ENCODE results near the gene ITGA1. TPM values are rescaled to one million over a fixed set of nuclear protein-coding genes. Genes with fewer than 3 reads are reported as not detected.

Gene ITGA1
- total RNA-seq, 1 donor from 2014 or later, result 33.5 TPM

GRCh38 chr5:52829664-52830063 lies 41.9 kb downstream of the ITGA1 start:
- no peak for TF ChIP-seq CTCF (IDR thresholded peaks at IDR 0.05; ENCODE audit: unreplicated experiment)
- H3K4me1 Mint-ChIP-seq (ENCODE audit: unreplicated experiment), result no peaks in the 10 kb centered on the region
- H3K9me3 Mint-ChIP-seq (ENCODE audit: unreplicated experiment), result no peaks in the 10 kb centered on the region
- no peak overlapping the region for H3K4me3 Mint-ChIP-seq (ENCODE audit: unreplicated experiment)
- peaks cover 3% of the 10 kb centered on the region for H3K36me3 Mint-ChIP-seq (ENCODE audit: low read depth, unreplicated experiment)
- H3K27me3 Mint-ChIP-seq (ENCODE audit: unreplicated experiment), result no peaks in the 10 kb centered on the region
- no peak for DNase-seq (ENCODE audit: low spot score)
- no peak overlapping the region for H3K27ac Mint-ChIP-seq (ENCODE audit: unreplicated experiment)

GRCh38 chr5:52830650-52831049 lies 42.9 kb downstream of the ITGA1 start:
- no peak for TF ChIP-seq CTCF (IDR thresholded peaks at IDR 0.05; ENCODE audit: unreplicated experiment)
- Mint-ChIP-seq H3K4me1 (ENCODE audit: unreplicated experiment) (no peaks in the 10 kb centered on the region), H3K27ac (ENCODE audit: unreplicated experiment) (no peak overlapping the region), H3K27me3 (ENCODE audit: unreplicated experiment) (no peaks in the 10 kb centered on the region), H3K9me3 (ENCODE audit: unreplicated experiment) (no peaks in the 10 kb centered on the region), H3K4me3 (ENCODE audit: unreplicated experiment) (no peak overlapping the region), H3K36me3 (ENCODE audit: low read depth, unreplicated experiment) (peaks cover 3% of the 10 kb centered on the region)
- no peak for DNase-seq (ENCODE audit: low spot score)

- H3K27ac Mint-ChIP-seq (ENCODE audit: unreplicated experiment), result no peak overlapping the region
- no peaks in the 10 kb centered on the region for H3K27me3 Mint-ChIP-seq (ENCODE audit: unreplicated experiment)
- no peak for TF ChIP-seq CTCF (IDR thresholded peaks at IDR 0.05; ENCODE audit: unreplicated experiment)
- H3K4me1 Mint-ChIP-seq (ENCODE audit: unreplicated experiment), result no peaks in the 10 kb centered on the region
- H3K4me3 Mint-ChIP-seq (ENCODE audit: unreplicated experiment), result no peak overlapping the region
- no peaks in the 10 kb centered on the region for H3K9me3 Mint-ChIP-seq (ENCODE audit: unreplicated experiment)
- no peak for DNase-seq (ENCODE audit: low spot score)
- peaks cover 3% of the 10 kb centered on the region for H3K36me3 Mint-ChIP-seq (ENCODE audit: low read depth, unreplicated experiment)
Observed at GRCh38 chr5:52831786-52832511, 44.2 kb downstream of the ITGA1 start.

GRCh38 chr5:52834320-52834719 lies 46.6 kb downstream of the ITGA1 start:
- no peaks in the 10 kb centered on the region for H3K27me3 Mint-ChIP-seq (ENCODE audit: unreplicated experiment)
- no peak overlapping the region for H3K27ac Mint-ChIP-seq (ENCODE audit: unreplicated experiment)
- H3K4me1 Mint-ChIP-seq (ENCODE audit: unreplicated experiment), result no peaks in the 10 kb centered on the region
- H3K4me3 Mint-ChIP-seq (ENCODE audit: unreplicated experiment), result no peak overlapping the region
- DNase-seq (ENCODE audit: low spot score), result no peak
- no peak for TF ChIP-seq CTCF (IDR thresholded peaks at IDR 0.05; ENCODE audit: unreplicated experiment)
- H3K36me3 Mint-ChIP-seq (ENCODE audit: low read depth, unreplicated experiment), result no peaks in the 10 kb centered on the region
- H3K9me3 Mint-ChIP-seq (ENCODE audit: unreplicated experiment), result no peaks in the 10 kb centered on the region

- Mint-ChIP-seq H3K9me3 (ENCODE audit: unreplicated experiment) (no peaks in the 10 kb centered on the region), H3K4me1 (ENCODE audit: unreplicated experiment) (peaks cover 6% of the 10 kb centered on the region), H3K27me3 (ENCODE audit: unreplicated experiment) (no peaks in the 10 kb centered on the region), H3K27ac (ENCODE audit: unreplicated experiment) (no peak overlapping the region), H3K36me3 (ENCODE audit: low read depth, unreplicated experiment) (no peaks in the 10 kb centered on the region), H3K4me3 (ENCODE audit: unreplicated experiment) (no peak overlapping the region)
- no peak for TF ChIP-seq CTCF (IDR thresholded peaks at IDR 0.05; ENCODE audit: unreplicated experiment)
- DNase-seq (ENCODE audit: low spot score), result no peak
Observed at GRCh38 chr5:52837068-52837467, 49.4 kb downstream of the ITGA1 start.
